Activated T-cell treated with anti-CD3 and anti-CD28 coated beads for 1 hour (primary cell): ENCODE measurements around the gene FBXO45.
"Not testable (repeated sequence)": the region's sequence is repeated elsewhere in the genome, so short reads cannot be mapped to it uniquely, and the experiment has no call there.

Source experiments
- DNase-seq: peaks from one replicate; pipeline ENCODE4 v3.0.0-alpha.2; 2020; ENCODE audit warnings: low read depth

The FBXO45 gene

GRCh38 chr3:196557236-196557635, 11.2 kb upstream of the FBXO45 start:
- DNase-seq = no peak

GRCh38 chr3:196558476-196558875, 10.0 kb upstream of the FBXO45 start:
- DNase-seq = no peak

GRCh38 chr3:196559826-196560225, 8.6 kb upstream of the FBXO45 start:
- no peak for DNase-seq

GRCh38 chr3:196563721-196564225, 4.7 kb upstream of the FBXO45 start:
- DNase-seq = no peak

DNA sequence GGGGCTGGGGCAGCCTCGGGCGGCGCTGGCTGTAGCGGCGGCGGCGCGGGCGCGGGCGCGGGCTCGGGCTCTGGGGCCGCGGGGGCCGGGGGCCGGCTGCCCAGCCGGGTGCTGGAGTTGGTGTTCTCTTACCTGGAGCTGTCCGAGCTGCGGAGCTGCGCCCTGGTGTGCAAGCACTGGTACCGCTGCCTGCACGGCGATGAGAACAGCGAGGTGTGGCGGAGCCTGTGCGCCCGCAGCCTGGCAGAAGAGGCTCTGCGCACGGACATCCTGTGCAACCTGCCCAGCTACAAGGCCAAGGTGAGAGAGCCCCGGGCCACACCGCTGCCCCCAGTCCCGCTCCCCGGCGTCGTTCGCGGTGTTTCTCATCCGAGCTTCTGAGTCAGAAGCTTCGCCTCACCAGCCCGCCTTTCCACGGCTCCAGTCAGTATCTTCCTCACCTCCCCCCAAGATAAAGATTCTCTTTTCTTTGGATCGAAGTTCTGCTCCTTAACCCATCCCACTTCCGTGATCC, 600 bp downstream of the FBXO45 start:
- peak; percentile 32 for DNase-seq

DNA sequence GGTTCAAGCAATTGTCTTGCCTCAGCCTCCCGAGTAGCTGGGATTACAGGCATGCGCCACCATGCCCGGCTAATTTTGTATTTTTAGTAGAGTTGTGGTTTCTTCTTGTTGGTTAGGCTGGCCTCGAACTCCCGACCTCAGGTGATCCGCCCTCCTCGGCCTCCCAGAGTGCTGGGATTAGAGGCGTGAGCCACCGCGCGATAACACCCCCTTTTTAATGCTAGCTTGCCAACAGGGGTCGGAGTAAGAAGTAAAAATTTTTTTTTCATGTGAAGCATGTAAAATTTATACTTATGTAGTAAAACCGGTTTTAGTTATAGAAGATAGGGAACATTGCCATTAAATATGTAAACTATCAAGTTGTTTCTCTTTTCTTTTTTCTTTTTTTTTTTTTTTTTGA, 1.9 kb downstream of the FBXO45 start:
- not testable (repeated sequence) for DNase-seq

- no peak for DNase-seq
Observed at GRCh38 chr3:196572389-196572788, 3.9 kb downstream of the FBXO45 start.

- no peak for DNase-seq
Observed at GRCh38 chr3:196585044-196585757, 16.7 kb downstream of the FBXO45 start.

DNA sequence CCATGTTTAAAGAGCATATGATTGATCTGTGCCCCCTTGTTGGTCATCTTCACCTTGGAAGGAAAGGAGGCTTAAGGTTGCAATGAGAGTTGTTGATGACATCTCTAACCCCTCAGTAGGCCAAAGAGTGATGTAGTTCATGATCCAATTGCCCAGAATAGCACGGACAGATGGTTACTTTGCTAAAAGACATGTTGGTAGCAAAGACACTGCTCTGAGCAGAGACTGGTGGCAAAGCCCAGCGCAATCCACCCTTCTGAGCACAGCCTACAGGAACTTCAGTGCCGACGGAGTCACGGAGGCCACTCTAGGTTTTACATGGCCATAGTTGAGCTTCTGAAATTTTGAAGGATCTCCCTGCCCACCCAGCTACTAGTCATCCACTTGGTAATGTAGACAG, 21.8 kb downstream of the FBXO45 start:
- no peak for DNase-seq

- no peak for DNase-seq
Observed at GRCh38 chr3:196596355-196596754, 27.9 kb downstream of the FBXO45 start.

DNA sequence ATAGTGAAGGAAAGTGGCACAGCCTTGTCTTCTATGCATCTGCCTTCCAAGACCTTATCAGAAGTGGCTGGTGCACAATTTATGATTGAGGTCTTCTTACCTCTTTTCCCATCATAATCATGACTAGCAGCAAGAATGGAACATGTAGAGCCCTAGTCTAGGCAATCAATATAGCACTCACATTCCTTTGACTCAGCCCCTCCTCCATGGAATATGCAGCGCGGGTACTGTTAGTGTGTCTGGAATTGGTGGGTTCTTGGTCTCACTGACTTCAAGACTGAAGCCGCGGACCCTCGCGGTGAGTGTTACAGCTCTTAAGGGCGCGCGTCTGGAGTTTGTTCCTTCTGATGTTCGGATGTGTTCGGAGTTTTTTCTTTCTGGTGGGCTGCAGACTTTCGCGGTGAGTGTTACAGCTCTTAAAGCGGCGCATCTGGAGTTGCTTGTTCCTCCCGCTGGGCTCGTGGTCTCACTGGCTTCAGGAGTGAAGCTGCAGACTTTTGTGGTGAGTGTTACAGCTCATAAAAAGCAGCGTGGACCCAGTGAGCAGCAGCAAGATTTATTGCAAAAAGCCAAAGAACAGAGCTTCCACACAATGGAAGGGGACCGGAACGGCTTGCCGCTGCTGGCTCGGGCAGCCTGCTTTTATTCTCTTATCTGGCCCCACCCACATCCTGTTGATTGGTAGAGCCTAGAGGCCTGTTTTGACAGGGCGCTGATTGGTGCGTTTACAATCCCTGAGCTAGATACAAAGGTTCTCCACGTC, 29.7 kb downstream of the FBXO45 start:
- not testable (repeated sequence) for DNase-seq

DNA sequence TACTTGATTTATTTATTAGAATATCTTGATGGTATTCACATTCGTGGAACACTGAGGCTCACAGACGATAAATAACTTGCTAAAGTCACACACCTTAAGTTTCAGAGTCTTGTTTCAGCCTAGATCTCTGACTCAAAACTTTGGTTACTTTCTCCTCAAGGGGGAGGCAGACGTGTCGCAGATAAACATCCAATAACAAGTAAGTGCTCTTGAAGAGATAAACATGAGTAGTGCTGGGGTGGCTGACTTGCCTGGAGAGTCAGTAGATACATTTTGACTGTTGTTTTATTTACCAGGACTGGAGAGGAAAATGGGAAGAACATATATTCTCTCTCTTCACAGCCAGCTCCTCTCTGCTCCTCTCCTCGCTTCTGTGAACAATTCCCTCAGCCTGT, 31.3 kb downstream of the FBXO45 start:
- no peak for DNase-seq

- DNase-seq = no peak
Observed at GRCh38 chr3:196600359-196600758, 31.9 kb downstream of the FBXO45 start.

DNA sequence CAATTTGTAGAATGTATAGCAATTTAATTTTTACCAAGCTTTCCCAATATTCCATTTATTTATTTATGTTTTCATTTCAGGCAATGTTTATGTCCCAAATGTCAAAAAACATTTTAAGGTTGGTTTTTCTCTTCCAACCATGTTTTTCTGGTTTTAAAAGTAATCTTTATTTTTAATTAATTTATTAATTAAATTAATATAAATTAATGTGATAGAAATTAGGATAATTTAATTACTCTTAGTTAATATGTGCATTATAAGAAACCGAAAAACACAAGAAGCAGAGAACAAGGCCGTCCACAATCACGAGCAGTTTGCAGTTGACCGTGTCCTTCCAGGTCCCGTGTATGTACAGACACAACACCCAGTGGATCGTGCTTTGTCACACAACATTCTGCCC, 34.2 kb downstream of the FBXO45 start:
- DNase-seq = no peak

DNA sequence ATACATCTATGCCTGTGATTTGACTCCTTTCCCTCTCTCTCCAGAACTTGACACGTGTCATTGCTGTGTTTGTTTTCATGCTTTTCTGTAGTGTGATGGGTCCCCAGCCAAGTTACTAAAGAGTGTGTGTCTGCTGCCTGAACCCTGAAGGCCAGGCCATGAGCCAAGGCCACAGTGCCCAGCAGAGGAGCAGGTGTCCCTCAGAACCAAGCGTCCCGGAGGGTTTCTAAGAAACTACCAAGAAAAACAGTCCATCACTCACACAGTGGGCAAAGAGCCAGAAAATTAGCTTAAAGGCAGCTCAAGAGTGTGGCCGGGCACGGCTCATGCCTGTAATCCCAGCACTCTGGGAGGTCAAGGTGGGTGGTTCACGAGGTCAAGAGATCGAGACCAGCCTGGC, 35.2 kb downstream of the FBXO45 start:
- DNase-seq = no peak

DNA sequence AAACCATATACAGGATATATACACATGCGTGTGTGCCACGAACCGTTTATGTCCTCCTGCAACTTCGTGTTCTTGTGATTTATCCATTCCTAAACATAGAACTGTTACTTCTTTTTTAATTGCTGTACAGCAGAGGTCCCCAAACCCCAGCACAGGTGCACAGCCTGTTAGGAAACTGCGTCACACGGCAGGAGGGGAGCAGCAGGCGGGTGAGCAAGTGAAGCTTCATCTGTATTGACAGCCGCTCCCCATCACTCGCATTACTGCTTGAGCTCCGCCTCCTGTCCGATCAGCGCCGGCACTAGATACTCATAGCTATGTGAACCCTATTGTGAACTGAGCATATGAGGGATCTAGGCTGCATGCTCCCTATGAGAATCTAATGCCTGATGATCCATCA, 36.1 kb downstream of the FBXO45 start:
- DNase-seq = peak; percentile 46

DNA sequence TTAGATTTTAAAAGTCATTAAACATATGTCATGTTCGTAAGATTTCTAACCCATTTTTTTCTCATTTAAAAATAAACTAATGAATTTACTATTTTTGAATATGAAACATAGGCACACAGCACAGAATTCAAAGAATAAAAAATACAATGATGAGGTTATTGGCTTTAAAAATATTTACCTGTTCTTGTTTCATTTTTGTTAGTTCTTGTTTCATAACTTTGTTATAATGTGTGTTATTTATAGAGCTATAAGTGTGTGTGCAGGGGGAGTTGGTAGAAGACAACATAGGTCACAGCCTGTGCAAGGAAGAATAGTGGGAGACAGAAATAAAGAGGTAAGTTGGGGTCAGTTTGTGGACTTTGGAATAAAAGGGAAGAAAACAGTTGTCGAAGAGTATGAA, 40.2 kb downstream of the FBXO45 start:
- no peak for DNase-seq

DNA sequence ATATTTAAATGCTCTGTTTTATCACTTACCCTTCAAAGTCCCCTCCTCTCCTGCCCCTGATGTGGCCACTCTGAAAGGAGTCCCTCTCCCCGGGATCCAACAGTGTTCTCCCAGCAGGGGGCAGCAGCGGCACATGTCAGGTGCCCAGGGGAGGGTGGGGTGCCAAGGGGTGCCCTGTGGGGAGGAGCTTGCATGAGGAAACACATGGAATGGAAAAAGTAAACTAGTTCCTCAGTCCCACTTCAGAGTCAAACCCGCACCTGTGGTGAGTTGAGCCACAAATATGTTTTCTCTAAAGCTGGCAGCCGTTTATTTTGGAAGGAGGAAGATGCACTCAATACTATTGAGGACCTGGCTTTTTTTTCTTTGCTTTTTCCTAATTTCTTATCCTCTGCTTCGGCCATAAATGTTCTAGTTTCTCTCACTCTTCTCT, 40.9 kb downstream of the FBXO45 start:
- peak; percentile 99 for DNase-seq

- DNase-seq = no peak
Observed at GRCh38 chr3:196609805-196610515, 41.5 kb downstream of the FBXO45 start.

- no peak for DNase-seq
Observed at GRCh38 chr3:196611761-196612483, 43.5 kb downstream of the FBXO45 start.

DNA sequence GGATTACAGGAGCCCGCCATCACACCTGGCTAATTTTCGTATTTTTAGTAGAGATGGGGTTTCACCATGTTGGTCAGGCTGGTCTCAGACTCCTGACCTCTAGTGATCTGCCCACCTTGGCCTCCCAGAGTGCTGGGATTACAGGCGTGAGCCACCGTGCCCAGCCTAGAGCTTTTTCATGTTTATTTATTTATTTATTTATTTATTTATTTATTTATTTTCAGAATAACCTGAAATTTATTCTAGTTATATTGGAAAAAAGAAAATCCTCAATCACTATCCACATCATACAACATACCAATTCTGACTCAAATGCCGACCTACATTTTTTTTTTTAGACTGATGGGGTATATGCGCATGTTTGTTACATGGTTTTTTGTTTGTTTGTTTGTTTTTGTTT, 46.8 kb downstream of the FBXO45 start:
- not testable (repeated sequence) for DNase-seq

DNA sequence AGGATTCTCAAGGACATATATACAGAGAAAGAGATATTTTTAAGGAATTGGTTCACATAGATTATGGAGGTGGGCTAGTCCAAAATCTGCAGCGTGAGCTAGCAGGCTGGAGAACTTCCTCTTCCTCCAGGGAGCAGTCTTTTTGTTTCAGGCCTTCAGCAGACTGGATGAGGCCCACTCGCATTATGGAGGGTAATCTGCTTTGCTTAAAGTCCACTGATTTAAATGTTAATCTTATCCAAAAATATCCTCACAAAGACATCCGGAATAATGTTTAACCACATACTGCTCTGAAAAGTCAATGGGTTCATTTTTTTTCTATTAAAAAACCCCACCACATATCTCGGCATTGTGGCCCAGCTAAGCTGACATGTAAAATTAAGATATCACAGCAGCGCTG, 48.8 kb downstream of the FBXO45 start:
- no peak for DNase-seq
